GM20000 (cell line): Measurements from ENCODE around the gene FAM107B.
"Not testable (repeated sequence)": the region's sequence is repeated elsewhere in the genome, so short reads cannot be mapped to it uniquely, and the experiment has no call there.

Source experiments
- DNase-seq: peaks from one replicate; pipeline ENCODE4 v3.0.0; 2012; ENCODE audit warnings: low spot score
- TF ChIP-seq, protein P1 (sequence below): IDR thresholded peaks from 2 replicates; pipeline ENCODE4 v1.5.1; 2012; ENCODE audit warnings: mild to moderate bottlenecking, control low read depth; ENCODE audit errors: extremely low read depth, missing control alignments

FAM107B gene

DNA sequence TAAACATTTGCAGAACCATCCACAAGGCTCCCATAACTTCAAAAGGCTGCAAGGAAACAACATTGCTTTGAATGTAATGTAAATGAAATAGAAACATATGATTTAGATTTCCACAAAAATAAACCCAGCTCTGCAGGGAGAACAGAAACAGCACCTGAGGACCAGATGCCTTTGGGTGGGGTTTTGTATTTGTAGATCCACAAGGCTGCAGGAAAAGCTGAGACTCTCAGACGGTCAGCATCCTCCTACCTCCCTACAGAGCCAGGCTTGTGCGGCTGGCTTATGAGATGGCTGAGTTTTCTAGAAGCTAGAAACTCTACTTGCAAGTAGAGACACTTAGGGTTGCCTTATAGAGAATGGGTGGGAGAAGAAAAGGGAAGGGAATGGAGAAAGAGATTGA, 49.8 kb downstream of the FAM107B start:
- no peak for DNase-seq
- TF ChIP-seq, protein P1, sequence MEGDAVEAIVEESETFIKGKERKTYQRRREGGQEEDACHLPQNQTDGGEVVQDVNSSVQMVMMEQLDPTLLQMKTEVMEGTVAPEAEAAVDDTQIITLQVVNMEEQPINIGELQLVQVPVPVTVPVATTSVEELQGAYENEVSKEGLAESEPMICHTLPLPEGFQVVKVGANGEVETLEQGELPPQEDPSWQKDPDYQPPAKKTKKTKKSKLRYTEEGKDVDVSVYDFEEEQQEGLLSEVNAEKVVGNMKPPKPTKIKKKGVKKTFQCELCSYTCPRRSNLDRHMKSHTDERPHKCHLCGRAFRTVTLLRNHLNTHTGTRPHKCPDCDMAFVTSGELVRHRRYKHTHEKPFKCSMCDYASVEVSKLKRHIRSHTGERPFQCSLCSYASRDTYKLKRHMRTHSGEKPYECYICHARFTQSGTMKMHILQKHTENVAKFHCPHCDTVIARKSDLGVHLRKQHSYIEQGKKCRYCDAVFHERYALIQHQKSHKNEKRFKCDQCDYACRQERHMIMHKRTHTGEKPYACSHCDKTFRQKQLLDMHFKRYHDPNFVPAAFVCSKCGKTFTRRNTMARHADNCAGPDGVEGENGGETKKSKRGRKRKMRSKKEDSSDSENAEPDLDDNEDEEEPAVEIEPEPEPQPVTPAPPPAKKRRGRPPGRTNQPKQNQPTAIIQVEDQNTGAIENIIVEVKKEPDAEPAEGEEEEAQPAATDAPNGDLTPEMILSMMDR = no peak

DNA sequence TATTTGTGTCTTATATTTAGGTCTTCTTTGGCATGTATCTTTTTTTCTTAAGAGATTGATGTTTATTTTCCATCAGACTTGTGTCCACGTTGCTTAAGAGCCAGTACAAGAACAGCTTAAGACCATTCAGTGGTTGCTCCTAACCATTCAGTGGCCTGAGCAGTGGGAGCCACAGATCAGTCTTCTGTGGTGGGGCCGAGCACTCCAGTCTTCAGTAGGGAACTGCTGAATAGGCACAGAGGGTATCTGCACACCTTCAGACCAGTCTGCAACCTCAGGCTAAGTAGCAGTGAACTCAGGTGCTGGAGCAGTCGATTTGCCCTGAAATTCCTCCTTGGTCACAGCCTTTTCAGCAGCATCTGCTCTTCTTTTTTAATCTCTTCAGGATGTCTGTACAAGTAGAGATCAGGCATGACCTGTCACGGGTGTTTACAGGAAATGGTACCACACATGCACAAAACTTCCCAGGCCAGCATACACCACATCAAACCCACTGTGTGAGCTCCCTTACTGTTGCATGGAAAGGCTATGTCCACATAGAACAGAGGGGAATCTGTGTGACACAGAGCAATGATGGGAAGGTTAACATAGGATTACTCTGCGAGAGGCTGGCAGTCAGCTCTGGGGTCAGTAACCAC, 51.5 kb downstream of the FAM107B start:
- no peak for DNase-seq
- TF ChIP-seq, protein P1 = no peak

DNA sequence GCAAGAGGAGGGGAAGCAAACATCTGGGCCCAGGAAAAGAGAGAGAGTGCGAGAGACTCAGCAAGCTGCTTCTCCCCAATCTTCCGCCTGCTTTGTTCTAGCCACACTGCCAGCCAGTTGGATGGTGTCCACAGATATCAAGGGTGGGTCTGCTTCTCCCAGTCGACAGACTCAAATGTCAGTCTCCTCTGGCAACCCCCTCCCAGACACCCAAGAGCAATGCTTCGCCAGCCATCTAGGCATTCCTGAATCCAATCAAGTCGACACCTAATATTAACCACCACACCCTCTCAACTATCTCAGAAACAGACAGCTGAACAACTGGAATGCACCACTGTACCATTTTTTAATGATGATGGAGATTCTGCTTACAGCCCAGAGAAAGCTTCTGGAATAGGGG, 57.1 kb downstream of the FAM107B start:
- no peak for DNase-seq
- TF ChIP-seq, protein P1 = no peak

DNA sequence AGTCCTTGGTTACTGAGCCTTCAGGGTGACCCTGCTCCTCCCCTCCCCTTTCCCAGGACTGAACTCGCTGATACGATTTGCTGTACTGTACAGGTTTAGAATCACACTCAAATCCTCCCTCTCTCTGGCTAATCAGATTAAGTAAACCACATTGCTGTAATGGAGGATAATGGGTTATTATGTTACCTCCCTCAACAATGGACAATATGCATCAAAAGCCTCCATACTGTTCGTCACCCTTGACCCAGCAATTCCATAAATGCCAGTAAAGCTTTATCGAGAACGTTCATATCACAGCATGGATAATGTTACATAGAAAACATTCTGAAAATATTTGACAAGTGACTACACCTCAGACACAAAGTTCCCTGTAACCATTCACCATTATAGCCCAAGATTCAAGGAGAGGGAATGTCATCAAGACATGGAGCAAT, 61.7 kb downstream of the FAM107B start:
- TF ChIP-seq, protein P1 = no peak
- DNase-seq = no peak

DNA sequence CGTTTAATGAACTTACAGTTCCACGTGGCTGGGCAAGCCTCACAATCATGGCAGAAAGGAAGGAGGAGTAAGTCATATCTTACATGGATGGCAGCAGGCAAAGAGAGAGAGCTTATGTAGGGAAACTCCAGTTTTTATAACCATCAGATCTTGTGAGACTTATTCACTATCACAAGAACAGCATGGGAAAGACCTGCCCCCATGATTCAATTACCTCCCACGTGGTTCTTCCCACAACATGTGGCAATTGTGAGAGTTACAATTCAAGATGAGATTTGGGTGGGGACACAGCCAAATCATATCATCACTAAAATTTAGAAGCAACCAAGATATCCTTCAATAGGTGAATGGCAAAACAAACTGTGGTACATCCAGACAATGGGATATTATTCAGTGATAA, 65.4 kb downstream of the FAM107B start:
- not testable (repeated sequence) for DNase-seq

DNA sequence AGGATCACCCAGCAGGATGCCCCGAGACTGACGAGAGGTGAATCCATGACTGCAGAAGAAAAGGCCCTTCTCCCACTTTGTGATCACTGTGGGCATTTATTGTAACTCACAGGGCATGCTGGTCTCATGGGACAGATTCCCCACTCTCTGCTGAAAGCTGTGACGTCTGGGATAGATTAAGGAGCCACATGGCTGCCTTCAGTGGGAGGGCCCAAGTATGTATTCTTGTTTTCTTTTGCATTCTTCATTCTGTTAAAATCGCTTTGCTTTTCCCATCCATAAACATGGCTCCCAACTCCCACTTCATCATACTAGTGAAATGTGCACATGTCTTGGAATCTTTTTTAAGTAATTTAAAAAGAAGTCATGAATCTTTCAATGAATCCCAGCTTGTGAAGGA, 67.2 kb downstream of the FAM107B start:
- no peak for DNase-seq
- TF ChIP-seq, protein P1 = no peak

DNA sequence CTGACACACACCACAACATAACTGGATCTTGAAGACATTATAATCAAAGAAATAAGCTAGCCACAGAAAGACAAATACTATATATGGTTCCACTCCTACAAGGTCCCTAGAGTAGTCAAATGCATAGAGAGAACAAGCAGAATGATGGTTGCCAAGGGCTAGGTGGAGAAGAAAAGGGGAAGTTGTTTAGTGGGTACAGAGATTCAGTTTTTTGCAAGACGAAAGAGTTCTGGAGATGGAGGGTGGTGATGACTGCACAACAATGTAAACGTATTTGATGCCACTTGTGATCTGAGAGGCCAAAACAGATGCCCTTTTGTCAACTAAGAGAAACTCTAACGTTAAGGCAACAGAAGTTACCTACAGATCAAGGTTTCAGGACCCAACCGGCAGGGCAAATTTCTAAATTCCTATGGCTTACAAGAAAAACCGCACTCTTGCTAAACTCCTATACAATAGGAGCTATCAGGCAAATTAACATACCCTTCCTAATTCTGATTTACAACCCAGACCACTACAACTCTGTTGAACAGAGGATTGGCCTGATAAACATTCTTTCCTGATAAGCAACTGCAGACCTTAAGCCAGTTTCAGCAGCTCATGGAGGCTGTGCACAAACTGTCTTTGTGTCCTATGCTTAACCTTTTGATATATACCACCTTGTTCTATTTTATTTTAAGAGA, 69.0 kb downstream of the FAM107B start:
- no peak for DNase-seq
- TF ChIP-seq, protein P1 = no peak

DNA sequence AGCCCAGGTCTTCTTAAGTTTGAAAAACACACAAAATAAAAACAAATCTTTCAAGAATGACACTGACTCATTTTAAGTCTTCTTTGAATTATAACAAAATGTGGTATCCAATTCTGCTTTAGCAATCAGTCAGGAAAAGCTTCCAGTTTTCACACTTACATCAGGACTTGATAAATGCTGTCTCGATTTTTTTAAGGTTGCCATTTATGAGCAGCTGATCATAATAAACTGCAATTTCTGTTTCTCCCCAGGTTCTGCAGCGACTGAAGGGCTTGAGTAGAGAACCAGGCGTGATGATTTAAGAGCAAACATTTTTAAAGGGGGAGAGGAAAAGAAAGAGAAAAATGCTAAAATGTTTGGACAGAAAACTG, 71.1 kb downstream of the FAM107B start:
- DNase-seq = no peak

More for the DNA sequence above, 71.1 kb downstream of the FAM107B start:
- TF ChIP-seq, protein P1 = no peak
